NCI-H510A (cell line): ENCODE measurements around the gene MBTPS1.
"Not testable (repeated sequence)": the region's sequence is repeated elsewhere in the genome, so short reads cannot be mapped to it uniquely, and the experiment has no call there.

Source experiments
- DNase-seq: peaks from one replicate; lab custom pipeline; 2025; lab: John Stamatoyannopoulos, UW

Gene MBTPS1

GRCh38 chr16:84137287-84137686 is 20.5 kb upstream of the MBTPS1 start:
- no peak for DNase-seq

GRCh38 chr16:84136331-84137125 is 19.8 kb upstream of the MBTPS1 start:
- no peak for DNase-seq

DNA sequence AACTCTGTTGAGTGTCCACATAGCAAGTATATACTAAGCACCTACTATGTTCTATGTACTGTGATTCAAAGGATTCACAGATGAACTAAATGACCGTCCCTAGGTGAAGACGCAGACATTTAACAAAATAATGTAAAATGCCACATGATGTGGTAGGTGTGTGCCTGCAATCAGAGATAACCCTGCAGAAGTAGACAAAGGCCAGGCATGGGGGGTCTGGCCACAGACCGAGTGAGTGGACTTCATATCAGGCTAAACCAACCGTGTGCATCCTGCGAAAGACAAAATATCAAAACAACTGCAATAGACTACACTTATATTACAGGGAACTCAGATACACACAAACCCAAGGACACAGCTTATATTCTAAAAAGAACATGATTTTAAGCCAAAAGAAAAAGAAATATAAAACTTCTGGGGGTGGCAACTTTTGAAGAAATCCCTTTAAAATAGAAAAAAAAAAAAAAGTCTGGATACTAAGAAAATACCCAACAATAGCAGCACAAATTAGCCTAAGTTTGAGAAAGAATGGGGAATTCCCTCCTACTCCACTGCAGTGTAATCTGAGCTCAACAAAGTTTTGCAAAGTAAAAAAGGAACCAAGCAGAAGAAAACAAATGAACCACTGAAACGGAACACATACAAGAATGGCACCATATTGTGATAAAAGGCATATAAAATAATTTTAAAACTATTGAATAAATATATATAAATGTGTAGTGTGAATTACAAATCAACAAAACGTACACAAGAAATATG is 16.0 kb upstream of the MBTPS1 start:
- DNase-seq, result no peak

DNA sequence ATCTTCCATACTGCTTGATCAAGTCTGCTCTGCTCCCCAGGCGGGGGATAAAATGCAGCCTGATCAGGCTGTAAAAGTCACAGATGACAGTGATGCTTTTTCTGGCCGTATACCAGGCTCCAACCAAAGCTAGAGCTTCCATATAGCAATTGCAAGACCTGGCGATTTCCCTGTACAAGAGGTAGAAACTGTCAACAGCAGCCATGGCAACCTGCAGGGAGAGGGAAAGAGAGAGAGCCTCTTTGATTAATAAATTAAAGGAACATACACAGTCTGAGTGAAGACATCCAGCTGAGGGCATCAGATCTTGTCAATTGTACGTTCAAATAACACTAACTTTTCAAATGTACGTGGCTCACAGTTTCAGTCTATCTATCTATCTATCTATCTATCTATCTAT is 14.4 kb upstream of the MBTPS1 start:
- DNase-seq, result no peak

DNA sequence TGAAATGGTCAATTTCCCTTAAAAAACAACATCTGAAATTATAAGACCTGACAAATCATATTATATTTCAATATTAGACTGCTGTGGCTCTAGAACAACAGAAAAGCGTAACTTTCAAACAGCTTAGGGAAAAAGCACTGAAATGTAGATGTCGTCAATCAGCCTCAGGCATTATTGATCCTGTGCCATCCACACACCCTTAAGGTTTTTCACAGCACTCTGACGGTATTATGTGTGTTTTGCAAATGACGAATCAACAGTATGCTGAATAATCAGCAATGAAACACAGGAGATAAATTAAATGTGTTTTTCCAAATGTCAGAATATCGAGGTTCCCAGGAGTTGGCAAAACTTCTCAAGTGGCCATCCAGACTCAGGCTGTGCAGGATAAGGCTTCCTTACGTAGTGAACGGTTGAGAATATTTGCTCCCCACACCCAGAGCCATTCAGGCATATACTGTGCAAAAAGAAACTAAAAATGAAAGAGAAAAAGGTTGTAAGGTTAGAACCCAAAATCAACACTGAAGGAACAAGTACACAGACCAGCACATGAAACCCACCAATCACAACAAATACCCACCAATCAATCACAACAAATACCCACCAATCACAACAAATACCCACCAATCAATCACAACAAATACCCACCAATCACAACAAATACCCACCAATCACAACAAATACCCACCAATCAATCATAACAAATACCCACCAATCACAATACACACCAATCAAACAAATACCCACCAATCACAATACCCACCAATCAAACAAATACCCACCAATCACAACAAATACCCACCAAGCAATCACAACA is 7.7 kb upstream of the MBTPS1 start:
- no peak for DNase-seq

- DNase-seq, result peak; percentile 36
These were observed 4.3 kb upstream of the MBTPS1 start for GRCh38 chr16:84121007-84121406.

DNA sequence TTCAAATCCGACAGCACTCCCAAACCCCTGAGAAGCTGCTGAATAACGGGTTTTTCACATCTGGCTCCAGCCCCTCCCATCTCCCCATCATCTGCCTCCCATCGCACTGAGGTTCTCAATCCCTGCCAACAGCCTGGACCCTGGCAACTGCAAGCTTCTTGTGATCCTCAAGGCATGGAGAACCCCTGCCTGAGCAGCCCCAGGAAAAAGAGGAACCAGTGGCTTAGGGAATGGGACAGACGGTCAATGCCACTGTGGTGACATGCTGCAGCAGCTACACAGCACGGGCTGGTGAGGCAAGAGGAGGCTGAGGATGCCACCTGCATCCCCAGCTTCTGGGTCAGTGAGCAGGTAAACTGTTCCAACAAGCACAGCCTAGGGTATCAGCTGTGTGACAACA is 3.3 kb upstream of the MBTPS1 start:
- no peak for DNase-seq

- DNase-seq, result peak; percentile 16
These were observed 2.6 kb upstream of the MBTPS1 start for GRCh38 chr16:84119368-84119767.

- DNase-seq, result not testable (repeated sequence)
These were observed 1.6 kb upstream of the MBTPS1 start for GRCh38 chr16:84118315-84118714.

DNA sequence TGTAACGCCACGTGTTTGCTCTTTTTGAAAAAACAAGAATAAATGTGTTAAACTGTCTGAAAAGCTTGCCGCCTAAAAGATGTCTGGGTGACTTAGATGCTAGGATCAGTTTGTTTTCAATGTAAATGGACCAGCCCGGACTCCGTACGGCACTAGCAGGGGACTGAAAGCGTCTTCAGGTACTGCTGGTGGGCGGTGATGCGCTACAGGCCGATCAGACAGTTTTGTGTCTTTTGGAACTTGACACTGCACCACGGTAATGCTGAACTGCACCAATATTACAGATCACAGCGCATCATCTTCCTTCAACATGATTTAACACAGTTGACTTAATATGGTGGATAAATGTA is 727 bp upstream of the MBTPS1 start:
- peak; percentile 18 for DNase-seq

- peak; percentile 17 for DNase-seq
These were observed 623 bp downstream of the MBTPS1 start for GRCh38 chr16:84115919-84116719.

GRCh38 chr16:84111949-84112348 is 4.8 kb downstream of the MBTPS1 start:
- DNase-seq, result not testable (repeated sequence)

GRCh38 chr16:84111525-84111924 is 5.2 kb downstream of the MBTPS1 start:
- no peak for DNase-seq

DNA sequence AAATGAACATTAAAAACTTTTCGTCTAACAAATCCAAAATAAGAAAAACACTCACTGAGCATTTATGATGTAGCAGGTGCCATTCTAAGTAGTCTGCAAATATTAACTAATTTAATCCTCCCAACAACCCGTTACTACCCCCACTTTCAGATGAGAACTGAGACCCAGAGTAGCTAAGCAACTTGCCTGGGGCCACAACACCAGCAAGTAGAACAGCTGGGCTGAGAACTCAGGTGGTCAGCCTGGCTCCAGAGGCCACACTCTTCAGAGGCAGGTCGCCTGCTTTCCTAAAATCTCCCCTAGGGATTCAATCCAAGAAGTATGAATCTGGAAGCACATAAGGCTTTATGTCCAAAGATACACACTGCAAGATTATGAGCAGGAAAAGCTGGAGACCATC is 6.2 kb downstream of the MBTPS1 start:
- DNase-seq, result no peak

DNA sequence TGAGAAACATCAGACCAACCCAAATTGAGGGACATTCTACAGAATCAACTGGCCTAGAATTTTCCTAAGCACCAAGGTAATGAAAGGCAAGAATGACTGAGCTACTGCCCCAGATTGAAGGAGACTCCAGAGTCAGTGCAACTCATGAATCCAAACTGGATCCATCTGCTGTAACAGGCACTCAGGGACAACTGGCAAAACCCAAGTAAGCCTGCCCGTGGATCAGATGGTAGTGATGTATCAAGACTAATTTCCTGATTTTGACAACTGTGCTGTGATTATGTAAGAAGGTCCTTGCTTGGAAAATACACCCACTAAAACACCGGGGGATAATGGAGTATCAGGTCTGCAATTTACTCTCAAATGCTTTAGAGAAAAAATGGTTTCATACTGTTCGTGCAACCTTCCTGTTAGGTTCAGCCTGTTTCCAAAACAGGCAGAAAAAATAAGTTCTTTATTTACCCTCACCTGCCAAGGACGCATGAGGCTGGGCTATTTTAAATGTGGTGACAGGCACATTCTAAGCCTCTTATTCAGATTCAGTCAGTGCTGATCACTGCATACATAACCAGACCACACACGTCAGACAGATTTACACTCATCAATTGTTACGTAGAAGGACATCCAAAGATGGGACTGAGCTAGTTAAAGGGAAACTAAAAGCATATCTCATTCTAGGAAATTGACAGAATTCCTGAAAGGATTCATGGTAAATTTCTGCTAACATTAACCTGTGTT is 7.0 kb downstream of the MBTPS1 start:
- no peak for DNase-seq

DNA sequence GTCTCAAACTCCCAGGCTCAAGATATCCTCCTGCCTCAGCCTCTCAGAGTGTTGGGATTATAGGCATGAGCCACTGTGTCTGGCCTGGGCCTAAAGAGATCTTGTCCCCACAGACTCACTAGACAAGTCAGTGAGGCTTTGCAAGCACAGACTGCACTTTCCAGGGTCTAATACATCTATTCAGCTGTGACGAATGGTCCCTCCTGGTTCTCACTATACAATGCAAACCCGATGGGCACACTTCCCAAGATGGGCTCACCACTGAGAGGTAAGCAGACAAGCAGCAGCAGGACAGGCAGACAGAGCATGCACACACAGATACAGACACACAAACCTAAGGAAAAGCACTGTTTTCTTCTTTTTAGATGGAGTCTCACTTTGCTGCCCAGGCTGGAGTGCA is 8.8 kb downstream of the MBTPS1 start:
- no peak for DNase-seq

- no peak for DNase-seq
These were observed 10.6 kb downstream of the MBTPS1 start for GRCh38 chr16:84105948-84106740.

DNA sequence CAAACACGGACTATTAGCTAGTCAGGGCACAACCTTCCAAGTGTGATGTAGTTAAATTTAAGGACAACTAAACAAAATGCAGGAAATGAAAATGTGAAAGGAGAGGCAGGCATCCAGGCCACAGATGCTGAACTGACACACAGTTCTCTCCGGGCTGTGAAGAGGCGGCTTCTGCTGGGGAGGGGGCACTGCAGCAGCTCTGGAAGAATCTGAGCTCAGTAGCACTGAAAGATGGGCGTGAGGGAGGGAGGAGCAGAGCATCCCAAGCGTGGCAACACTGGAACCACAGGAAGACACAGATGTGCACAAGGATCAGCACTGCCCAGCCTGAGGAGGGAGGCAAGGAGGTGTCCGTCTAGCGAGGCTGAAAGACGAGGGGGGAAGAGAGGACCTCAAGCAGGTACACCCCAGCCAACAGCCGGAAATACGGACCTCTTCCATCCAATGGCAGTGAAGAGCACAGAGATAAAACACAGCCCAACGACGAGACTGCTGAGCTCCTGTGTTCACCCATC is 11.4 kb downstream of the MBTPS1 start:
- no peak for DNase-seq

- no peak for DNase-seq
These were observed 12.5 kb downstream of the MBTPS1 start for GRCh38 chr16:84104231-84104630.

DNA sequence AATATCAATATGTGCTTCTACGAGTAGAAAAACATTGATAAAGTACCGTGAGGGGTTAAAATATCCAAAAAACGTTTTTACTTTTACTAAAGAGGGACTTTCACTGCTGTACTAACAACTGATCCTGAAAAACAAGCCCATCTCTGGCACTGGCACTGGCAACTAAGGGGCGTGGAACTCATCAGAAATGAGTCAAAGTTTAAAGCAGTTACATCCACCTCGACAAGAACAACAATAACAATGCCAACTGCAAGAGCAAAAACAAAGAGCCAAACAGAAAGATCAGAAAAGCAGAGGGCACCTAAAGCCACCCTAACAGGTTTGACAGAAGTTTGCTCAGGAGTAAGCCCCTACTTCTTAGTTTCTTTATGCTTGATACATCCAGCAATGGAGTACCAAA is 13.1 kb downstream of the MBTPS1 start:
- no peak for DNase-seq
